ENCODE data around the gene GPR162.

Gene GPR162

DNA sequence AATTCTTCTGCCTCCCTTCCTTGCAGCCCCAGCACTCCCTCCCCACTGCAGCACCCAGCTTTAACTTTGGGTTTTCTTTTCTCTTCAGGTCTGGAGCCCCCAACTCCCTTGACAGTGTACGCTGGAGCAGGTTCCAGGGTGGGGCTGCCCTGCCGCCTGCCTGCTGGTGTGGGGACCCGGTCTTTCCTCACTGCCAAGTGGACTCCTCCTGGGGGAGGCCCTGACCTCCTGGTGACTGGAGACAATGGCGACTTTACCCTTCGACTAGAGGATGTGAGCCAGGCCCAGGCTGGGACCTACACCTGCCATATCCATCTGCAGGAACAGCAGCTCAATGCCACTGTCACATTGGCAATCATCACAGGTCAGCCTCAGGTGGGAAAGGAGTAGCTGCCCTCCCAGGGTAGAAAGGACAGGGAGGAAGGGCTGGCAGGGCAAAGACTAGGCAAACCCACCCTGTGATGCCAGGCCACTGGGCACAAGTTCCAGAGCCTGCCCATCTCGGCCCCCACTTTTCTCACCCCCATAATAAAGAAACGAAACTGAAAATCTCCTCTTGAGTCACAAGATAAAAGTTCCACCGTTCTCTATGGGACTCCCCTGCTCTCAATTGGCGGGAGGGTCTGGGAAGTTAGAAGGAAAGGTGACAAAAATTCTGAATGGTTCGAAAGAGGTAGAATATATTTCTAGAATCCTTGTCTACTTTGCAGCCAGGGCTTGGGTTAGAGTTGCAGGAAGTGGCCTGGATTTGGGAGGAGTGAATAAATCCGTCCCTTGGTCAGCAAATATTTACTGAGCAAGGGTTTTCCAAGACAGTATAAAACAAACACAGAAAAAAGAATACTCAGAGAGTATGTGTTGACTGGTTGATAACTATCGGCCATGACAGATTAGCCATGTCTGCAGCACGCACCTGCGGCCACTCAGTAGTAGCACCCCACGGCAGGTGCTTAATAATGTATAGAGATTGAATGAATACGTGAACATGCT is 46.1 kb upstream of the GPR162 start:
- Histone ChIP-seq H3K79me2 (ENCODE audit: control insufficient read depth, insufficient read depth, low read length) (no peaks in the 10 kb centered on the region), H3K23ac (ENCODE audit: low read length) (no peak overlapping the region), H4K5ac (ENCODE audit: low read length) (no peak overlapping the region), H3K79me1 (ENCODE audit: low read length) (no peaks in the 10 kb centered on the region), H4K8ac (ENCODE audit: low read depth, low read length) (no peak overlapping the region), H2BK5ac (ENCODE audit: low read length) (no peak overlapping the region), H3K4me2 (ENCODE audit: low read length) (no peak overlapping the region), H3K27me3 (ENCODE audit: insufficient read depth, low read length, poor library complexity) (peaks cover 4% of the 10 kb centered on the region), H3K4me1 (ENCODE audit: control insufficient read depth, low read depth, low read length) (peaks cover 6% of the 10 kb centered on the region), H3K56ac (ENCODE audit: low read length) (no peak overlapping the region), H3K4ac (ENCODE audit: low read depth, low read length) (no peak overlapping the region), H3K4me3 (ENCODE audit: low read length) (no peak overlapping the region), H3K18ac (ENCODE audit: low read length) (no peak overlapping the region), H2AK5ac (ENCODE audit: low read length) (no peak overlapping the region), H2BK15ac (replicated peaks; ENCODE audit: low read depth) (no peak overlapping the region), H3K27ac (ENCODE audit: low read depth, low read length) (no peak overlapping the region), H2BK120ac (ENCODE audit: low read depth, low read length) (no peak overlapping the region), H3K9ac (ENCODE audit: low read length) (no peak overlapping the region), H3K36me3 (ENCODE audit: control insufficient read depth, insufficient read depth, low read length) (peaks cover 4% of the 10 kb centered on the region)
- no CpG with 5 or more reads among the region's 16 CpGs for WGBS (ENCODE audit: extremely low coverage, insufficient coverage, low lambda C conversion rate)
- DNase-seq = no peak

DNA sequence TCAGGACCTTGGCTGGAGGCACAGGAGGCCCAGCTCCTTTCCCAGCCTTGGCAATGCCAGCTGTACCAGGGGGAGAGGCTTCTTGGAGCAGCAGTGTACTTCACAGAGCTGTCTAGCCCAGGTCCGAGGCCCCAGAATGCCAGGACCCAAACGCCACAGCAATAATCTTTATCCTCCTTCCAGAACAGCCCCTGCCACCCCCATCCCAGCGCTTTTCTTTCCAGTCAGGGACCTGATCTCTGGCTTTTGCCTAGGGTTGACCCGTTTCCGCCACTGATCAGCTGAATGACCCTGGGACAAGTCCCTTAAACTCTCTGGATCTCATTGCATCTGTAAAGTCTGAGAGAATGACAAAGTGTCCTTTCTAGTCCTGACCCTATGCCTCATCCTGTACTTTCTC is 44.2 kb upstream of the GPR162 start:
- no peak overlapping the region for H3K27ac ChIP-seq (ENCODE audit: low read depth, low read length)

DNA sequence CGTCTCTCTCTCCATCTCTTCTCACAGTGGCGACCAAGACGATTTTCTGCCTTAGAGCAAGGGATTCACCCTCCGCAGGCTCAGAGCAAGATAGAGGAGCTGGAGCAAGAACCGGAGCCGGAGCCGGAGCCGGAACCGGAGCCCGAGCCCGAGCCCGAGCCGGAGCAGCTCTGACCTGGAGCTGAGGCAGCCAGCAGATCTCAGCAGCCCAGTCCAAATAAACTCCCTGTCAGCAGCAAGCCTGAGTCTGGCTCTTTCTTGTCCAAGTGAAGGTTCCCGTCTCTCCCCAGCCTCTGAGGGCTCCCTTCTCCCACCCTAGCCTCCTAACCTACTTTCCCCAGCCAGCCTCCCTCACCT is 43.4 kb upstream of the GPR162 start:
- no peak overlapping the region for H3K4ac ChIP-seq (ENCODE audit: low read depth, low read length)
- H3K79me1 ChIP-seq (ENCODE audit: low read length) = no peaks in the 10 kb centered on the region
- no peaks in the 10 kb centered on the region for H3K27me3 ChIP-seq (ENCODE audit: insufficient read depth, low read length, poor library complexity)
- H3K23ac ChIP-seq (ENCODE audit: low read length) = no peak overlapping the region
- H3K9ac ChIP-seq (ENCODE audit: low read length) = peak overlapping the region; percentile 82
- peak overlapping the region; percentile 97 for H3K4me2 ChIP-seq (ENCODE audit: low read length)
- no peak overlapping the region for H2AK5ac ChIP-seq (ENCODE audit: low read length)
- peak overlapping the region; percentile 93 for H3K56ac ChIP-seq (ENCODE audit: low read length)
- peak; percentile 64 for DNase-seq
- no peak overlapping the region for H4K8ac ChIP-seq (ENCODE audit: low read depth, low read length)
- no peak overlapping the region for H4K5ac ChIP-seq (ENCODE audit: low read length)
- no peak overlapping the region for H2BK15ac ChIP-seq (replicated peaks; ENCODE audit: low read depth)
- peak overlapping the region; percentile 41 for H3K4me3 ChIP-seq (ENCODE audit: low read length)
- whole genome bisulfite sequencing (ENCODE audit: extremely low coverage, insufficient coverage, low lambda C conversion rate) = no CpG with 5 or more reads among the region's 14 CpGs
- no peaks in the 10 kb centered on the region for H3K36me3 ChIP-seq (ENCODE audit: control insufficient read depth, insufficient read depth, low read length)
- no peak overlapping the region for H2BK5ac ChIP-seq (ENCODE audit: low read length)
- H3K18ac ChIP-seq (ENCODE audit: low read length) = no peak overlapping the region
- no peak overlapping the region for H3K27ac ChIP-seq (ENCODE audit: low read depth, low read length)
- H3K79me2 ChIP-seq (ENCODE audit: control insufficient read depth, insufficient read depth, low read length) = no peaks in the 10 kb centered on the region
- no peak overlapping the region for H2BK120ac ChIP-seq (ENCODE audit: low read depth, low read length)
- peaks cover 4% of the 10 kb centered on the region for H3K4me1 ChIP-seq (ENCODE audit: control insufficient read depth, low read depth, low read length)

More for the DNA sequence above, 44.2 kb upstream of the GPR162 start:
- Histone ChIP-seq H3K36me3 (ENCODE audit: control insufficient read depth, insufficient read depth, low read length) (no peaks in the 10 kb centered on the region), H3K23ac (ENCODE audit: low read length) (no peak overlapping the region), H3K27me3 (ENCODE audit: insufficient read depth, low read length, poor library complexity) (peaks cover 4% of the 10 kb centered on the region), H4K8ac (ENCODE audit: low read depth, low read length) (no peak overlapping the region), H3K4me3 (ENCODE audit: low read length) (no peak overlapping the region), H3K4me2 (ENCODE audit: low read length) (no peak overlapping the region), H2BK15ac (replicated peaks; ENCODE audit: low read depth) (no peak overlapping the region), H3K4me1 (ENCODE audit: control insufficient read depth, low read depth, low read length) (peaks cover 4% of the 10 kb centered on the region), H3K4ac (ENCODE audit: low read depth, low read length) (no peak overlapping the region), H2BK120ac (ENCODE audit: low read depth, low read length) (no peak overlapping the region), H3K79me1 (ENCODE audit: low read length) (no peaks in the 10 kb centered on the region), H2BK5ac (ENCODE audit: low read length) (no peak overlapping the region), H2AK5ac (ENCODE audit: low read length) (no peak overlapping the region), H4K5ac (ENCODE audit: low read length) (no peak overlapping the region), H3K18ac (ENCODE audit: low read length) (no peak overlapping the region), H3K56ac (ENCODE audit: low read length) (no peak overlapping the region), H3K79me2 (ENCODE audit: control insufficient read depth, insufficient read depth, low read length) (no peaks in the 10 kb centered on the region), H3K9ac (ENCODE audit: low read length) (no peak overlapping the region)
- WGBS (ENCODE audit: extremely low coverage, insufficient coverage, low lambda C conversion rate) = no CpG with 5 or more reads among the region's 5 CpGs
- no peak for DNase-seq

DNA sequence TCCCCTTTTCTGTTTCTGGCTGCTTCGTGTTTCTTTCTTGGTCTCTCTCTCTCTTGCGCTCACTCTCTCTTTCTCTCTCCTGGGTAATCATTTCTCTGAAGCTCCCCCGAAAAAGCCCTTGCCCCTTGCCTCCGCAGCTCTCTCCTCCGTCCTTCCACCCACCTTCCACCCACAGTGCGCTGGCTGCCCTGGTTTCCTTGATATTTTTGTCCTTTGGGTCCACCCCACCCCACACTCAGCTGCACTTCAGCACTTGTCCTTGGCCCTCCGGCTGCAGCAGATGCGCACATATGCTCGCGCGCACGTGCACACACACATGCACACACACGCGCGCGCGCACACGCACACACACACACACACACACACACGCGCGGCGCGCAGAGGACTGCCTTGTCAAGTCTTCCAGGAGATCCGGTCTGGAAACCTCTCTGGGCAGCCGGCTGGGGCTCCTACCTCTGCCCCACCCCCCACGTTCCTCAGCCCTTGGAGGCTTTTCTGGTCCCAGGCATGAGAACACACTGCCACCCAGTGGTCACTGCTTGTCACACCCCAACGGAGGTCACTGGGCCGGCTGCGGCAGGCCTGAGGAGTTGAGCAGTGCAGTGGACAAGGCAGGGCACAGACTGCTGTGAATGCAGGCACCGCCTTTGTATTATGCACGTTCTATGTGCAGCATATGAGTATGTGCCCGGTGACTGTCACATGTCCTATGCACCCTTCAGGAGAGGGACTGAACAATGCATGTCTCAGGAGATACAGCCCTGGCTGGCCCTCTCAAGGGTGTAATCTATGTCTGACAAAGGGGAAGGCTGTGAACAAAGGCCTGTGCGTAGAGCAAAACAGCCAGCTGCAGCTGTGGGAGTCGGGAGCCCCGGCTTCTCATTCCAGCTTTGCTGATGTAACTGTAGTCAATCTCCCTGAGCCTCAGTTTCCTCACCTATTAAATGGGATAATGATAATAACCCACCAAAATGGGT is 42.8 kb upstream of the GPR162 start:
- Histone ChIP-seq H2BK5ac (ENCODE audit: low read length) (no peak overlapping the region), H3K4ac (ENCODE audit: low read depth, low read length) (no peak overlapping the region), H3K18ac (ENCODE audit: low read length) (no peak overlapping the region), H3K56ac (ENCODE audit: low read length) (peak overlapping the region; percentile 93), H3K23ac (ENCODE audit: low read length) (peak overlapping the region; percentile 91), H3K4me3 (ENCODE audit: low read length) (peak overlapping the region; percentile 41), H2AK5ac (ENCODE audit: low read length) (no peak overlapping the region), H3K27me3 (ENCODE audit: insufficient read depth, low read length, poor library complexity) (no peaks in the 10 kb centered on the region), H2BK15ac (replicated peaks; ENCODE audit: low read depth) (no peak overlapping the region), H3K4me2 (ENCODE audit: low read length) (peak overlapping the region; percentile 97), H3K27ac (ENCODE audit: low read depth, low read length) (no peak overlapping the region), H3K4me1 (ENCODE audit: control insufficient read depth, low read depth, low read length) (peaks cover 4% of the 10 kb centered on the region), H3K79me1 (ENCODE audit: low read length) (no peaks in the 10 kb centered on the region), H3K79me2 (ENCODE audit: control insufficient read depth, insufficient read depth, low read length) (no peaks in the 10 kb centered on the region), H2BK120ac (ENCODE audit: low read depth, low read length) (no peak overlapping the region), H4K5ac (ENCODE audit: low read length) (no peak overlapping the region), H3K36me3 (ENCODE audit: control insufficient read depth, insufficient read depth, low read length) (no peaks in the 10 kb centered on the region), H4K8ac (ENCODE audit: low read depth, low read length) (no peak overlapping the region), H3K9ac (ENCODE audit: low read length) (peak overlapping the region; percentile 82)
- DNase-seq = peak; percentile 96
- WGBS (ENCODE audit: extremely low coverage, insufficient coverage, low lambda C conversion rate) = no CpG with 5 or more reads among the region's 35 CpGs

DNA sequence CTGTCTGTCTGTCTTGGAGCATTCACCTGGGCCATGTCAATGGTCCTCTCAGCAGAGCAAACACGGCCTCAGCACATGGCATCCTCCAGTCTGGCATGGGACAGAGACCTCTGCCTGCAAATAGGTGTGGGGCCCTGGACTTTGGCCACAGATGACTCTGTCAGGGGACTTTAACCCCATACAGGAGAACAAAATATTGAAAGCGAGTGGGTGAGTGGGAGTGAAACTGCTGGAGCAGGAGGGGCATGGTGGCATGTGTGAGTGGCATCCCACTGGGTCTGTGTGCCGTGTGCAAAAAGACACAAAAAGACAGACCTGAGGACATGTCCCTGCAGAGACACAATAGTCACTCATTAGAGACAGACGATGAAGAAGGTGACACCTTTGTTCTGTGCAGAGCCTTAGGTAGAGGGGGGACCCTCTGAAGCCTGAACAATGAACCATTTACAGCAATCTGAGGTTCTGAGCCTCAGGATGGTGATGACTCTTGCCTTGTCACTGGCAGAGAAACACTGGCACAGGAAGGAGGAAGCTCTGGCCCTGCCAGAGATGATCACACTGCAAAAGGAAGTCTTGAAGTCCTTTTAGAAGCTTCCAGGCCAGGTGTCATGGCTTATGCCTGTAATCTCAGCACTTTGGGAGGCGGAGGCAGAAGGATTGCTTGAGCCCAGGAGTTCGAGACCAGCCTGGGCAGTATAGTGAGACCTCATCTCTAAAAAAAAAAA is 41.8 kb upstream of the GPR162 start:
- Histone ChIP-seq H2BK120ac (ENCODE audit: low read depth, low read length) (no peak overlapping the region), H3K36me3 (ENCODE audit: control insufficient read depth, insufficient read depth, low read length) (no peaks in the 10 kb centered on the region), H3K23ac (ENCODE audit: low read length) (no peak overlapping the region), H4K5ac (ENCODE audit: low read length) (no peak overlapping the region), H3K79me1 (ENCODE audit: low read length) (no peaks in the 10 kb centered on the region), H3K4ac (ENCODE audit: low read depth, low read length) (no peak overlapping the region), H3K27me3 (ENCODE audit: insufficient read depth, low read length, poor library complexity) (no peaks in the 10 kb centered on the region), H2AK5ac (ENCODE audit: low read length) (no peak overlapping the region), H2BK15ac (replicated peaks; ENCODE audit: low read depth) (no peak overlapping the region), H3K27ac (ENCODE audit: low read depth, low read length) (no peak overlapping the region), H3K18ac (ENCODE audit: low read length) (no peak overlapping the region), H3K4me1 (ENCODE audit: control insufficient read depth, low read depth, low read length) (peaks cover 4% of the 10 kb centered on the region), H3K79me2 (ENCODE audit: control insufficient read depth, insufficient read depth, low read length) (no peaks in the 10 kb centered on the region), H3K4me2 (ENCODE audit: low read length) (no peak overlapping the region), H3K9ac (ENCODE audit: low read length) (no peak overlapping the region), H4K8ac (ENCODE audit: low read depth, low read length) (no peak overlapping the region), H2BK5ac (ENCODE audit: low read length) (no peak overlapping the region), H3K56ac (ENCODE audit: low read length) (no peak overlapping the region), H3K4me3 (ENCODE audit: low read length) (no peak overlapping the region)
- no peak for DNase-seq
- WGBS (ENCODE audit: extremely low coverage, insufficient coverage, low lambda C conversion rate) = no CpG with 5 or more reads among the region's 6 CpGs

Measured in mesendoderm (in vitro differentiated cells).